ENCODE measurements around the gene BRICD5.

The BRICD5 gene

GRCh38 chr16:2206780-2207433 lies 3.8 kb downstream of the BRICD5 start (continued):
- TF ChIP-seq ZNF677 (tag by site-specific recombination; IDR thresholded peaks at IDR 0.05) (no peak), ZFHX2 (tag by site-specific recombination; conservative IDR thresholded peaks at IDR 0.05) (no peak; the same call in 1 of the 2 replicates), ZNF596 (tag by site-specific recombination; IDR thresholded peaks at IDR 0.05) (no peak), INSM2 (tag by site-specific recombination; IDR thresholded peaks at IDR 0.05) (no peak), ZNF423 (tag by site-specific recombination; IDR thresholded peaks at IDR 0.05) (no peak), ZNF16 (tag by site-specific recombination; IDR thresholded peaks at IDR 0.05; ENCODE audit: low read depth) (no peak), BCL11A (tag by site-specific recombination; IDR thresholded peaks at IDR 0.05; ENCODE audit: low read depth) (no peak), ZBTB6 (tag by site-specific recombination; IDR thresholded peaks at IDR 0.05) (peak; percentile 72; the same call in 1 of the 2 replicates), ZNF311 (tag by site-specific recombination; IDR thresholded peaks at IDR 0.05; ENCODE audit: borderline replicate concordance) (no peak), ZNF473 (tag by site-specific recombination; IDR thresholded peaks at IDR 0.05) (no peak), ZNF768 (tag by site-specific recombination; IDR thresholded peaks at IDR 0.05) (no peak), ZNF791 (tag by site-specific recombination; IDR thresholded peaks at IDR 0.05) (no peak), ZNF19 (tag by site-specific recombination; IDR thresholded peaks at IDR 0.05; ENCODE audit: low read depth) (no peak), SCRT1 (tag by site-specific recombination; IDR thresholded peaks at IDR 0.05; ENCODE audit: borderline replicate concordance) (no peak), FEZF1 (tag by site-specific recombination; IDR thresholded peaks at IDR 0.05) (no peak), ZNF362 (tag by site-specific recombination; IDR thresholded peaks at IDR 0.05) (no peak), SETDB1 (IDR thresholded peaks at IDR 0.05; ENCODE audit: insufficient read length, low read length) (no peak), GFI1B (tag by site-specific recombination; IDR thresholded peaks at IDR 0.05) (no peak), ZNF398 (tag by site-specific recombination; IDR thresholded peaks at IDR 0.05) (no peak), ZNF37A (tag by site-specific recombination; IDR thresholded peaks at IDR 0.05) (no peak), ZNF610 (tag by site-specific recombination; IDR thresholded peaks at IDR 0.05; ENCODE audit: borderline replicate concordance) (no peak), ZNF571 (tag by site-specific recombination; IDR thresholded peaks at IDR 0.05) (no peak), ZNF830 (tag by site-specific recombination; IDR thresholded peaks at IDR 0.05; ENCODE audit: low read depth) (no peak), SP2 (tag by site-specific recombination; IDR thresholded peaks at IDR 0.05) (no peak), ZNF2 (tag by site-specific recombination; IDR thresholded peaks at IDR 0.05) (no peak)
